ENCODE measurements around the gene TTC24. TPM values are rescaled to one million over a fixed set of nuclear protein-coding genes. Genes with fewer than 3 reads are reported as not detected.

Gene TTC24
- 19.6 TPM in 2 replicates for total RNA-seq

DNA sequence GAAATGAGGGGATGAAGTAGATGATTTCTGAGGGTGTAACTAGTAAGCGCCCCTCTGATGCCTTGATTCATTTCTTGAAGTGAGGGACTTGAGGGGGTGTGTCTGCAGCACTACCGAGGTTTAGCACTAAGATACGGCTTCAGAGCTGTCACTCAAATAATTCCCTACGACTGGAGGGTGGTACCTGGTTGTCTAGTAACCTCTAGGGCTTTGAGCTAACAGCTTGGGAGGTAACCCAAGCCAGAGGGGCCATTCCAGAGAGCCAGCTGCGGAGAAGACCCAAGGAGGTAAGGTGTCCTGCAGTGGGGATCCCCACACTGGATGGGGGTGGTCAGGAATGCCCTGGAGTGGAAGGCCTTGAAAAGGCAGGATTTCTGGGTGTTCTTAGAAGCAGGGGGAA, at the start of gene TTC24:
TTC24 (plus strand) TSS at position 252 of the 400 bp plus-strand sequence. CDS start 1,642 bp downstream, outside the sequence.
- no peak for ATAC-seq (ENCODE audit: low read depth)
- CTCF ChIA-PET, result interaction anchor here (0.6 to 1.5 kb wide), 3 partner anchors 78 to 133 kb away, joined by 3 to 5 read pairs (median 3); no protein-coding TSS in a partner anchor
- no peaks in the 10 kb centered on the region for H3K27me3 Mint-ChIP-seq
- POLR2A ChIA-PET, result interaction anchor here (0.7 to 4.7 kb wide), 3 partner anchors 55 to 601 kb away, joined by 3 to 36 read pairs (median 4); partner anchors contain the start of gene ARHGEF2
- no peaks in the 10 kb centered on the region for H3K36me3 Mint-ChIP-seq (ENCODE audit: low read depth)
- peaks cover 31% of the 10 kb centered on the region for H3K4me1 Mint-ChIP-seq
- no peak within 1 kb of the TSS for H3K4me3 Mint-ChIP-seq
- no peak for DNase-seq
- no peaks in the 10 kb centered on the region for H3K9me3 Mint-ChIP-seq
- H3K27ac Mint-ChIP-seq, result no peak within 1 kb of the TSS
- intact Hi-C loops (cut with micrococcal nuclease), result no loop called here
- TF ChIP-seq, protein P1, sequence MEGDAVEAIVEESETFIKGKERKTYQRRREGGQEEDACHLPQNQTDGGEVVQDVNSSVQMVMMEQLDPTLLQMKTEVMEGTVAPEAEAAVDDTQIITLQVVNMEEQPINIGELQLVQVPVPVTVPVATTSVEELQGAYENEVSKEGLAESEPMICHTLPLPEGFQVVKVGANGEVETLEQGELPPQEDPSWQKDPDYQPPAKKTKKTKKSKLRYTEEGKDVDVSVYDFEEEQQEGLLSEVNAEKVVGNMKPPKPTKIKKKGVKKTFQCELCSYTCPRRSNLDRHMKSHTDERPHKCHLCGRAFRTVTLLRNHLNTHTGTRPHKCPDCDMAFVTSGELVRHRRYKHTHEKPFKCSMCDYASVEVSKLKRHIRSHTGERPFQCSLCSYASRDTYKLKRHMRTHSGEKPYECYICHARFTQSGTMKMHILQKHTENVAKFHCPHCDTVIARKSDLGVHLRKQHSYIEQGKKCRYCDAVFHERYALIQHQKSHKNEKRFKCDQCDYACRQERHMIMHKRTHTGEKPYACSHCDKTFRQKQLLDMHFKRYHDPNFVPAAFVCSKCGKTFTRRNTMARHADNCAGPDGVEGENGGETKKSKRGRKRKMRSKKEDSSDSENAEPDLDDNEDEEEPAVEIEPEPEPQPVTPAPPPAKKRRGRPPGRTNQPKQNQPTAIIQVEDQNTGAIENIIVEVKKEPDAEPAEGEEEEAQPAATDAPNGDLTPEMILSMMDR (IDR thresholded peaks at IDR 0.05), result no peak

DNA sequence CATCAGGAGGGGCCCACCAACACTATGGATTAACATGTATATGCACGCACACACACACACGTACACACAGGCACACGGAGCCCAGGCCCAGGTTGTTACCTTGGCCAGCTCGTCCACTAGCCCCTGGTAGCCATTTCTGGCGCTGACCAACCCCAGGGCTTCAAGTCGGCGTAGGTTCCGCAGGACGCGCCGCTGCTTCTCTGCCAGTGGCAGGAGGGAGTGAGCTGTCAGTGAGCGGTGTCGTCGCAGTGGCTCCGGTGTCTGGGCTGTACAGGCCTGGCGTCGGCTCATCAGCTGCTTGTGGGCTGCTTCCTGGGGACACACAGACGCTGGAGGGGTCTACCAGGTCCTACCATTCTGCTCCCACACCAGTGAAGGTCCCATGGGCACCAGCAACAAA, 49.5 kb upstream of the TTC24 start:
- no peak for ATAC-seq (ENCODE audit: low read depth)
- Mint-ChIP-seq H3K4me3 (no peak overlapping the region), H3K27me3 (no peaks in the 10 kb centered on the region), H3K9me3 (no peaks in the 10 kb centered on the region), H3K36me3 (ENCODE audit: low read depth) (no peaks in the 10 kb centered on the region), H3K4me1 (peaks cover 5% of the 10 kb centered on the region), H3K27ac (no peak overlapping the region)
- ChIA-PET CTCF (no interaction called here), POLR2A (interaction anchor here (0.7 kb wide), 1 partner anchor 356 kb away, joined by 3 read pairs; no protein-coding TSS in a partner anchor)
- TF ChIP-seq, protein P1 (IDR thresholded peaks at IDR 0.05), result no peak
- intact Hi-C loops (cut with micrococcal nuclease), result no loop called here
- DNase-seq, result no peak

DNA sequence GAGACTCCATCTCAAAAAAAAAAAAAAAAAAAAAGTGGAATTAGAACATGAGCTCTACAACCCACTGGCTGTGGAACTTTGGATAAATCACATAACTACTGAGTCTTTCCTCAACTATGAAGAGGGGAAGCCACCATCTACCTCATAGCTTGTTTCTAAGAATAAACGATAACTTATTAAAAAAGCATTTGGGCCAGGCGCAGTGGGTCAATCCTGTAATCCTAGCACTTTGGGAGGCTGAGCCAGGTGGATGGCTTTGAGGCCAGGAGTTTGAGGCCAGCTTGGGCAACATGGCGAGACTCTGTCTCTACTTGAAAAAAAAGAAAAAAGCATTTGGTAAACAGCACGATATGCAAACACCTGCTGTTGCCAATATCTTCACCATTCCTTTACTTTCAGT, 47.1 kb upstream of the TTC24 start:
- Mint-ChIP-seq H3K9me3 (no peaks in the 10 kb centered on the region), H3K4me3 (no peak overlapping the region), H3K4me1 (no peaks in the 10 kb centered on the region), H3K27me3 (no peaks in the 10 kb centered on the region), H3K27ac (no peak overlapping the region), H3K36me3 (ENCODE audit: low read depth) (no peaks in the 10 kb centered on the region)
- intact Hi-C loops (cut with micrococcal nuclease), result no loop called here
- ChIA-PET CTCF (no interaction called here), POLR2A (interaction anchor here (0.7 to 1.1 kb wide), 3 partner anchors 17 to 73 kb away, joined by 3 to 13 read pairs (median 3); no protein-coding TSS in a partner anchor)
- DNase-seq (no peak), ATAC-seq (ENCODE audit: low read depth) (no peak)
- TF ChIP-seq, protein P1 (IDR thresholded peaks at IDR 0.05), result no peak

DNA sequence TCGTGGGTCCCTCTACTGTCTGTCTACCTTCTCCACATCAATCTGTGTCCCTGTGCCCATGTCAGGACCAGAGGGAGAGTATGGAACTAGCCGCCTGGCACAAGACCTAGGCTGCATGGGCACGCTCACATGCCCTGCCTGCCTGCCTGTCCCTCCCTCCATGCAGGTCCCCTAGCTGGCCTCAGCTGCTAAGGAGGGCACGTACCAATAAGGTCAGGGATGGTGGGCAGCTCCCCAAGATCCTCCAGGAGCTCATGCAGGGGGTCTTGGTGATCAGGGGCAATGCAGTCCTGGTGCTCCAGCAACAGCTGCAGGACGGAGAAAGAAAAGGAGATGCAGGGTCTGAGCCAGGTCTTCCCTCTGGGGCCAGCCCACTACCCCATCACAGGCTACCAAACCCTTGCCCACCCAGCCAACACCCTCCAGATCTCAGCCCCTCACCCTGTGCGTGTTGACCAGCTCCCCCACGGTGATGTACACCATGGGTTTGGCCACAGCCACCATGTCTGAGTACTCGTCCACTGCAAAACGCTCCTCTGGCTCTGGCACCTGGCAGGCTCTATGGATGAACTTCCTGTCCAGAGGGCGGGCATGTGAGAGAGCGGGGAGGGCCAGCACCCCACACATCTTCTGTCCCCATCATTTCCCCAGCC, 45.8 kb upstream of the TTC24 start:
- Mint-ChIP-seq H3K36me3 (ENCODE audit: low read depth) (no peaks in the 10 kb centered on the region), H3K4me3 (no peak overlapping the region), H3K27ac (no peak overlapping the region), H3K4me1 (no peaks in the 10 kb centered on the region), H3K9me3 (no peaks in the 10 kb centered on the region), H3K27me3 (no peaks in the 10 kb centered on the region)
- no peak for ATAC-seq (ENCODE audit: low read depth)
- intact Hi-C loops (cut with micrococcal nuclease), result no loop called here
- ChIA-PET CTCF (no interaction called here), POLR2A (no interaction called here)
- TF ChIP-seq, protein P1 (IDR thresholded peaks at IDR 0.05), result no peak
- DNase-seq, result no peak

DNA sequence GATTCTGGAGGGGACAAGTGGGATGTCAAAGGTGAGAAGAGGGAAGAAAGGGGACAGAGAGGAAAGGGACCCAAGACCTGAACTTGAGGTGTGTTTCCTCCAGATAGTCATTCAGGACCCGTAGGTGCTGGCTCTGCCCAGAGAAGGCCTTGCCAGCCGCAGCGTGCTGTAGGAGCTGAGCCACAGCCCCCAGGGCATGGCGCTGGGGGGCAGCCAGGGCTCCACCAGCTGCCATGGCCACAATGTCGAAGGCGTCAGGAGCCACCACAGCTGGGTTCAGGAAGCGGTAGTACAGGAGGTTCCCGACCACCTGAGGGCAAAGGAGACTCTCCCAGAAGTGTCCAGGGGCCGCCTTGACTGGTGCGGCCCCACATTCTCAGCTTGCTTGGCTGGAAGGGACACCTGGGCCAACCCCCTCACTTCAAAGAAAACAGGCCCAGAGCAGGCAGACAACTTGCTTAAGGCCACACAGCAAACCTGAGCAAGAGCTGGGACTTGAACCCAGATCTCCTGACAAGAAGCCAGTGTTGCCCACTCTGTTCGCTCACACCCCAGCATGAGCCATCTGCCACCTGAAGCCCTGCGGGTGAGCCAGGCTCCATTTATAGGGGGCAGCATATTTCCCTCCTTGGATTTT, 45.0 kb upstream of the TTC24 start:
- H3K4me3 Mint-ChIP-seq, result no peak overlapping the region
- no peaks in the 10 kb centered on the region for H3K9me3 Mint-ChIP-seq
- ChIA-PET CTCF (interaction anchor here (0.6 kb wide), 1 partner anchor 323 kb away, joined by 3 read pairs; no protein-coding TSS in a partner anchor), POLR2A (no interaction called here)
- intact Hi-C loops (cut with micrococcal nuclease), result no loop called here
- no peak overlapping the region for H3K27ac Mint-ChIP-seq
- no peak for ATAC-seq (ENCODE audit: low read depth)
- H3K36me3 Mint-ChIP-seq (ENCODE audit: low read depth), result no peaks in the 10 kb centered on the region
- TF ChIP-seq, protein P1 (IDR thresholded peaks at IDR 0.05), result no peak
- H3K27me3 Mint-ChIP-seq, result no peaks in the 10 kb centered on the region
- H3K4me1 Mint-ChIP-seq, result no peaks in the 10 kb centered on the region
- no peak for DNase-seq

Measured in activated B cell treated with CpG ODN at 0.5 μM for 24 hours (primary cell).